H1 (cell line): ENCODE results near the gene WDCP.

ENCODE experiments used
- CHD2 ChIP-seq: IDR thresholded peaks from 2 replicates; pipeline ENCODE4 v1.6.1; 2012; ENCODE audit warnings: low read length, improper control_type of control experiment
- CTCF ChIP-seq, 3 experiments: IDR thresholded peaks; 1 replicate in 2 of 3; 2 replicates in 1 of 3; pipeline versions ENCODE4 v1.5.1 to v1.6.1; 2011; ENCODE audit warnings: low read length in 3 of 3, mild to moderate bottlenecking in 3 of 3, inconsistent platforms in 2 of 3, low read depth in 1 of 3, moderate library complexity in 1 of 3; ENCODE audit not compliant: insufficient read depth in 1 of 3; ENCODE audit errors: control extremely low read depth in 1 of 3
- E2F6 ChIP-seq: IDR thresholded peaks from 2 replicates; pipeline ENCODE4 v1.6.1; 2012; ENCODE audit warnings: inconsistent platforms
- EP300 ChIP-seq, 2 experiments: IDR thresholded peaks; 1 replicate in 1 of 2; 2 replicates in 1 of 2; pipeline ENCODE4 v1.6.1; 2011 to 2012; ENCODE audit warnings: low read depth in 2 of 2, low read length in 2 of 2, mild to moderate bottlenecking in 2 of 2, borderline replicate concordance in 1 of 2, inconsistent platforms in 1 of 2, moderate library complexity in 1 of 2
- EZH2 ChIP-seq: fragments of 200-600 bp; sonication (generic); IDR thresholded peaks from 2 replicates; pipeline ENCODE4 v1.7.1; 2012; ENCODE audit warnings: low read depth, mild to moderate bottlenecking, moderate library complexity, low read length, inconsistent platforms; ENCODE audit not compliant: severe bottlenecking
- JUND ChIP-seq: IDR thresholded peaks from 2 replicates; pipeline ENCODE4 v1.6.1; 2011; ENCODE audit warnings: mild to moderate bottlenecking, improper control_type of control experiment, low read length
- MAX ChIP-seq: IDR thresholded peaks from 2 replicates; pipeline ENCODE4 v1.6.1; 2012; ENCODE audit warnings: inconsistent platforms
- NANOG ChIP-seq: IDR thresholded peaks from 2 replicates; pipeline ENCODE4 v1.6.1; 2011; ENCODE audit warnings: low read length, low read depth, mild to moderate bottlenecking, inconsistent platforms; ENCODE audit not compliant: insufficient read depth, poor library complexity, severe bottlenecking
- POLR2AphosphoS5 ChIP-seq: IDR thresholded peaks from 2 replicates; pipeline ENCODE4 v1.6.1; 2011; ENCODE audit warnings: low read depth, low read length
- RAD21 ChIP-seq, 2 experiments: IDR thresholded peaks in 1 of 2; conservative IDR thresholded peaks in 1 of 2; 2 replicates each; pipeline ENCODE4 v1.6.1; 2011; ENCODE audit warnings: low read depth in 2 of 2, low read length in 2 of 2, improper control_type of control experiment in 1 of 2, inconsistent platforms in 1 of 2, mild to moderate bottlenecking in 1 of 2, moderate library complexity in 1 of 2
- RFX5 ChIP-seq: IDR thresholded peaks from 2 replicates; pipeline ENCODE4 v1.6.1; 2011; ENCODE audit warnings: low read depth, low read length, improper control_type of control experiment, borderline replicate concordance
- TEAD4 ChIP-seq: IDR thresholded peaks from 2 replicates; pipeline ENCODE4 v1.6.1; 2012; ENCODE audit warnings: low read depth, low read length, inconsistent platforms, mixed read lengths
- USF2 ChIP-seq: IDR thresholded peaks from 2 replicates; pipeline ENCODE4 v1.6.1; 2011; ENCODE audit warnings: low read length, improper control_type of control experiment

GRCh38 chr2:24051833-24052232 lies 4.6 kb upstream of the WDCP start:
- TF ChIP-seq JUND (no peak), RAD21 (IDR thresholded peaks at IDR 0.05 in 1 of 2, conservative IDR thresholded peaks at IDR 0.05 in 1 of 2; ENCODE audit: low read depth in 2 of 2, low read length in 2 of 2) (no peak), USF2 (no peak), MAX (no peak), POLR2AphosphoS5 (no peak), E2F6 (no peak), NANOG (no peak), EZH2 (no peak), RFX5 (no peak), CTCF (IDR thresholded peaks at IDR 0.05; ENCODE audit: control extremely low read depth in 1 of 3, insufficient read depth in 1 of 3, low read depth in 1 of 3, low read length in 3 of 3) (no peak), TEAD4 (no peak), EP300 (IDR thresholded peaks at IDR 0.05; ENCODE audit: borderline replicate concordance in 1 of 2, low read depth in 2 of 2, low read length in 2 of 2) (no peak), CHD2 (no peak)
